ENCODE measurements around the gene DBT. TPM values are rescaled to one million over a fixed set of nuclear protein-coding genes. Genes with fewer than 3 reads are reported as not detected.

Gene DBT
- total RNA-seq, 2 donors from 2014 or later: 5.3 to 7.7 TPM

DNA sequence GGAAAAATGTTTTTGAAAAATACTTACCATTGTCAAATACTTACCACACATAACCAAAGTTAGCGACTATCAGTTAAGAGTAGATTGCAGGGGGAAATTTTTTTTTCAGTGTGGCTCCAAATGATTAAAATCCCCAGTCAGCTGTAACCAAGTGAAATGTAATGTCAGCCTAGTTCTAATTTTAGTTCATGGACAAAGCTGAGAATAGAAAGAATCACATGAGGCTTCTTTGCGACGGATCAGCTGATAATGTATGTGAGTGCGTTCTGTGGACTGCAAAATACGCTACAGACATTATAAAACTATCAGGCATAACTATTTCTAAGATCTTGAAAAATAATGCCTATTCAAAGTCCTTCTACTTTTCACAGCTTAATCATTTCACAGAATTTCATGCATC lies 71.5 kb downstream of the DBT start, which contains the start of gene LRRC39:
Gene LRRC39, minus strand, starts transcription at position 166 of the 400 bp plus-strand sequence. CDS start 9,740 bp downstream, outside the sequence.
- TF ChIP-seq, protein P1, sequence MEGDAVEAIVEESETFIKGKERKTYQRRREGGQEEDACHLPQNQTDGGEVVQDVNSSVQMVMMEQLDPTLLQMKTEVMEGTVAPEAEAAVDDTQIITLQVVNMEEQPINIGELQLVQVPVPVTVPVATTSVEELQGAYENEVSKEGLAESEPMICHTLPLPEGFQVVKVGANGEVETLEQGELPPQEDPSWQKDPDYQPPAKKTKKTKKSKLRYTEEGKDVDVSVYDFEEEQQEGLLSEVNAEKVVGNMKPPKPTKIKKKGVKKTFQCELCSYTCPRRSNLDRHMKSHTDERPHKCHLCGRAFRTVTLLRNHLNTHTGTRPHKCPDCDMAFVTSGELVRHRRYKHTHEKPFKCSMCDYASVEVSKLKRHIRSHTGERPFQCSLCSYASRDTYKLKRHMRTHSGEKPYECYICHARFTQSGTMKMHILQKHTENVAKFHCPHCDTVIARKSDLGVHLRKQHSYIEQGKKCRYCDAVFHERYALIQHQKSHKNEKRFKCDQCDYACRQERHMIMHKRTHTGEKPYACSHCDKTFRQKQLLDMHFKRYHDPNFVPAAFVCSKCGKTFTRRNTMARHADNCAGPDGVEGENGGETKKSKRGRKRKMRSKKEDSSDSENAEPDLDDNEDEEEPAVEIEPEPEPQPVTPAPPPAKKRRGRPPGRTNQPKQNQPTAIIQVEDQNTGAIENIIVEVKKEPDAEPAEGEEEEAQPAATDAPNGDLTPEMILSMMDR (IDR thresholded peaks at IDR 0.05): no peak
- no peak for DNase-seq (ENCODE audit: low spot score)
- Histone ChIP-seq H3K36me3 (no peaks in the 10 kb centered on the region), H3K27ac (no peak within 1 kb of the TSS), H3K27me3 (replicated peaks; ENCODE audit: insufficient read depth) (no peaks in the 10 kb centered on the region), H3K4me1 (ENCODE audit: control insufficient read depth in 1 of 2, low read depth in 2 of 2) (no peaks in the 10 kb centered on the region), H3K4me3 (no peak within 1 kb of the TSS), H3K9me3 (no peaks in the 10 kb centered on the region)
- no peak for ATAC-seq (ENCODE audit: insufficient number of reproducible peaks, low FRiP score, low read depth)

DNA sequence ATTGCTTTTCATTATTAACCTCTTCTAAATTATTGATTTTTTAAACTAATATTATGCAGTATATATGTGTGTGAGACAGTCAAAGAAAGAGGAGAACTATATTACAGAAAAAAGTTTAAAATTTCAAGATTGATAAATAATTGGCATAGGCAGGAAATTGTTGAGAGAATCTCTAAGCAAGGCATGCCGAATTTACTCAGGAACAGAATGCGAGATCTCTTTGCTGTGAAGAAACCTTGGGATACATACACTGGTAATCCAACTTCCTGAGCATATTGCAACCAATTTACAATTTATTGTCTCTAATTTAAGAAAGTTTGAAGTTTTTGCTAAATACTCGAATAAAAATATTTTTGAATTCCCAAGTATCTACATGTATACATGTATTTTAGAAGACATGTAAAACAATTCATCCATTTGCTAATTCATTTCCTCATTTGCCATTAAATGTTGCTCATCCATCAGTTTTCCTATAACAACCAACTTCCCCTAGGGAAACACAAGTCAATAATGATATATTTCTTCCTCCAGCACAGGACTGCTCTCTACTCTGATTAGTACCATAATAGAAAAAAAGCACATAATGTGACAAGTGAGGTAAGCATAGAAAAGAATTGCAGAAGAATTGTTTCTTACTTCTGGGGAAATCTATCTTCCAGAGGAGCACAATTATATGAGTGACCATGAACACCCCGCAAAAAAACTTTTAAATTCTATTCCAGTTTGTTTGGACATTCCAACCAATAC lies 72.2 kb downstream of the DBT start:
- TF ChIP-seq, protein P1 (IDR thresholded peaks at IDR 0.05): no peak
- no peaks in the 10 kb centered on the region for H3K4me1 ChIP-seq (ENCODE audit: control insufficient read depth in 1 of 2, low read depth in 2 of 2)
- H3K4me3 ChIP-seq: no peak overlapping the region
- no peaks in the 10 kb centered on the region for H3K9me3 ChIP-seq
- no peak overlapping the region for H3K27ac ChIP-seq
- no peaks in the 10 kb centered on the region for H3K36me3 ChIP-seq
- no peaks in the 10 kb centered on the region for H3K27me3 ChIP-seq (replicated peaks; ENCODE audit: insufficient read depth)
- DNase-seq (ENCODE audit: low spot score) (no peak), ATAC-seq (ENCODE audit: insufficient number of reproducible peaks, low FRiP score, low read depth) (no peak)

DNA sequence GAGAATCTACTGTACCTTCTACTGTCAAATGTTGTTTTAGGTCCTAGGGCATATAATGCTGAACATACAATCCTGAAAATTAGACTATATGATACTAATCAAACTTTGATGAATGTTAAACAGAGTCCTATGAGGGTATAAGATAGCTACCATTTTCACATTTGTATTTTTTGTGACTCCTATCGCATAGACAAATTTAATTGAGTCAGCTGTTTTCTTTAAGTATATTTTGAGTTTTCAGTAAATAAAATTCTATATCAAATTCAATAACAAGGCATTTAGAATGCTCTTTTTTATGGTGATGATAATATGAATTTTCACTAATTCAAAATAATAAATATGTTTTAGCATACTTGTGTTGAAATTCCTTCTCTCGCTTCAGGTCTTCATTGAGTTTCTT lies 81.6 kb downstream of the DBT start:
- Histone ChIP-seq H3K4me3 (no peak overlapping the region), H3K27ac (no peak overlapping the region), H3K27me3 (replicated peaks; ENCODE audit: insufficient read depth) (no peaks in the 10 kb centered on the region), H3K36me3 (no peaks in the 10 kb centered on the region), H3K4me1 (ENCODE audit: control insufficient read depth in 1 of 2, low read depth in 2 of 2) (no peaks in the 10 kb centered on the region), H3K9me3 (no peaks in the 10 kb centered on the region)
- TF ChIP-seq, protein P1 (IDR thresholded peaks at IDR 0.05): no peak
- no peak for ATAC-seq (ENCODE audit: insufficient number of reproducible peaks, low FRiP score, low read depth)
- DNase-seq (ENCODE audit: low spot score): no peak

DNA sequence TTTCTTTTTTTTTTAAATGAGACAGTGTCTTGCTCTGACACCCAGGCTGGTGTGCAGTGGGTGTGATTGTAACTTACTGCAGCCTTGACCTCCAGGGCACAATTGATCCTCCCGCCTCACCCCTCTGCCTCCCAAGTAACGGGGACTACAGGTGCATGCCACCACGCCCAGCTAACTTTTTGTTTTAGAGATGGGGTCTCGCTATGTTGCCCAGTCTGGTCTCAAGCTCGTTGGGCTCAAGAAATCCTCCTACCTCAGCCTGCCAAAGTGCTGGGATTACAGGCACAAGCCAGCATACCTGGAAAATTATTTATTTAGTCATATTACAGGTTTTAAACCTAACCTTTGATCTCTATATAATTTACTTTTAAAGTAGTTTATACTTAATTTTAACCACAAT lies 84.9 kb downstream of the DBT start:
- Histone ChIP-seq H3K27ac (no peak overlapping the region), H3K4me3 (no peak overlapping the region), H3K36me3 (no peaks in the 10 kb centered on the region), H3K27me3 (replicated peaks; ENCODE audit: insufficient read depth) (no peaks in the 10 kb centered on the region), H3K9me3 (no peaks in the 10 kb centered on the region), H3K4me1 (ENCODE audit: control insufficient read depth in 1 of 2, low read depth in 2 of 2) (no peaks in the 10 kb centered on the region)
- DNase-seq (ENCODE audit: low spot score): no peak
- no peak for ATAC-seq (ENCODE audit: insufficient number of reproducible peaks, low FRiP score, low read depth)
- TF ChIP-seq, protein P1 (IDR thresholded peaks at IDR 0.05): no peak

DNA sequence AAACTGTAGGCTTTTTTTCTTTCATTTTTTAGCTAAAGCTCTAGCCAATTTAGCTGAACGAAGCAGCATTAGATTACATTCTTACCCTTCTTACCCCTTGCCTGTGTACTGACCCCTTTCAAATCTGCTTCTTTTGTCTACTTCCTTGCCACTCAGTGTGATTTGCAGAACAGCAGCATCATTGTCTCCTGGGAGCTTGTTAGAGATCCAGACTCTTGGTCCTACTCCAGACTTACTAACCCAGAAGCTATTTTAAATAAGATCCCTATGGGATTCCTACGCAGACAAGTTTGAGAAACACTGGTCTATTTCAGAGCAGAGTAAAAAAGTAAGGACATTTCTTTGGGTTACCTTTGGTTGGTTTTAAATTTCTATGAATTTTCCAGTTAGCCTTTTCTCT lies 85.4 kb downstream of the DBT start:
- DNase-seq (ENCODE audit: low spot score): no peak
- Histone ChIP-seq H3K9me3 (no peaks in the 10 kb centered on the region), H3K4me1 (ENCODE audit: control insufficient read depth in 1 of 2, low read depth in 2 of 2) (no peaks in the 10 kb centered on the region), H3K27me3 (replicated peaks; ENCODE audit: insufficient read depth) (no peaks in the 10 kb centered on the region), H3K36me3 (no peaks in the 10 kb centered on the region), H3K4me3 (no peak overlapping the region), H3K27ac (no peak overlapping the region)
- TF ChIP-seq, protein P1 (IDR thresholded peaks at IDR 0.05): no peak
- ATAC-seq (ENCODE audit: insufficient number of reproducible peaks, low FRiP score, low read depth): no peak
